Progenitor cell of endocrine pancreas (in vitro differentiated cells): Measurements from ENCODE around the gene TVP23B. TPM values are rescaled to one million over a fixed set of nuclear protein-coding genes. Genes with fewer than 3 reads are reported as not detected.
"Not testable (repeated sequence)": the region's sequence is repeated elsewhere in the genome, so short reads cannot be mapped to it uniquely, and the experiment has no call there.

Experiments used
- DNase-seq: peaks from one replicate; pipeline ENCODE4 v3.0.0; 2021; ENCODE audit warnings: low spot score; ENCODE audit not compliant: unreplicated experiment
- H3K27ac Mint-ChIP-seq: 2 replicates; pipeline ENCODE4 v1.8.0; 2021; ENCODE audit warnings: mild to moderate bottlenecking, moderate library complexity, mixed read lengths
- H3K27me3 Mint-ChIP-seq: 2 replicates; pipeline ENCODE4 v1.8.0; 2021; ENCODE audit warnings: mixed read lengths
- H3K36me3 Mint-ChIP-seq: 2 replicates; pipeline ENCODE4 v1.8.0; 2022; ENCODE audit warnings: mixed read lengths; ENCODE audit not compliant: insufficient read depth
- H3K4me1 Mint-ChIP-seq: 2 replicates; pipeline ENCODE4 v1.8.0; 2021; ENCODE audit warnings: low read depth, mixed read lengths
- H3K4me3 Mint-ChIP-seq: 2 replicates; pipeline ENCODE4 v1.8.0; 2021; ENCODE audit warnings: low read depth, mild to moderate bottlenecking, moderate library complexity, mixed read lengths
- H3K9me3 Mint-ChIP-seq: 2 replicates; pipeline ENCODE4 v1.8.0; 2021; ENCODE audit warnings: low read depth, mixed read lengths
- total RNA-seq: library from RNA; stranded (reverse); gene quantifications from 2 replicates; pipeline ENCODE4 v1.2.1, GENCODE V29; 2021
- TF ChIP-seq, protein P1 (sequence below): fragments of 200-600 bp; sonication (generic); IDR thresholded peaks from one replicate; pipeline ENCODE4 v1.5.0; 2021; ENCODE audit warnings: antibody characterized with exemption, mild to moderate bottlenecking; ENCODE audit not compliant: unreplicated experiment

TVP23B gene
- total RNA-seq, 1 donor from 2014 or later = 37.7 TPM

- not testable (repeated sequence) for H3K27ac Mint-ChIP-seq, H3K4me3 Mint-ChIP-seq, DNase-seq, H3K9me3 Mint-ChIP-seq, H3K27me3 Mint-ChIP-seq, H3K4me1 Mint-ChIP-seq
- peaks cover 12% of the 10 kb centered on the region for H3K36me3 Mint-ChIP-seq
Observed at GRCh38 chr17:18803458-18804245, 22.7 kb downstream of the TVP23B start.

DNA sequence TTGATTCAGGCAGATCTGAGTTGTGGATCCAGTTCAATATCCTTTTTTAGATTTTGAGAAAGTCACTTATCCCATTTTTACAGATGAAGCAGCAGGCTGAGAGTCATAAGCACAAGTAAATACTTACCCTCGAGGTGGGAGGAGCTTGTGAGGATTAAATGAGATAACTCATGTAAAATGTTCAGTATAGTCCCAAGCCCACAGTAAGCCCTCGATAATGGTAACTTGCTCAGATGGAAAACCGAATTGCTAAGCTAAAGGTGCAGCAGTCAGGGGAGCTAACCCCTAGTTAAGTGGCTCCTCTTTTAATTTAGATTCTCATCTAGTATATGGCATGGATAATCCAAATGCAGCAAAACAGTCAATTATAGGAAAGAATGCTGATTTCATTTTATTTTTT lies 34.9 kb downstream of the TVP23B start:
- H3K9me3 Mint-ChIP-seq, H3K27ac Mint-ChIP-seq, H3K36me3 Mint-ChIP-seq, H3K4me1 Mint-ChIP-seq, H3K4me3 Mint-ChIP-seq, DNase-seq, H3K27me3 Mint-ChIP-seq: not testable (repeated sequence)

- not testable (repeated sequence) for H3K4me1 Mint-ChIP-seq, H3K27me3 Mint-ChIP-seq, H3K9me3 Mint-ChIP-seq, H3K27ac Mint-ChIP-seq, H3K4me3 Mint-ChIP-seq, H3K36me3 Mint-ChIP-seq
- TF ChIP-seq, protein P1, sequence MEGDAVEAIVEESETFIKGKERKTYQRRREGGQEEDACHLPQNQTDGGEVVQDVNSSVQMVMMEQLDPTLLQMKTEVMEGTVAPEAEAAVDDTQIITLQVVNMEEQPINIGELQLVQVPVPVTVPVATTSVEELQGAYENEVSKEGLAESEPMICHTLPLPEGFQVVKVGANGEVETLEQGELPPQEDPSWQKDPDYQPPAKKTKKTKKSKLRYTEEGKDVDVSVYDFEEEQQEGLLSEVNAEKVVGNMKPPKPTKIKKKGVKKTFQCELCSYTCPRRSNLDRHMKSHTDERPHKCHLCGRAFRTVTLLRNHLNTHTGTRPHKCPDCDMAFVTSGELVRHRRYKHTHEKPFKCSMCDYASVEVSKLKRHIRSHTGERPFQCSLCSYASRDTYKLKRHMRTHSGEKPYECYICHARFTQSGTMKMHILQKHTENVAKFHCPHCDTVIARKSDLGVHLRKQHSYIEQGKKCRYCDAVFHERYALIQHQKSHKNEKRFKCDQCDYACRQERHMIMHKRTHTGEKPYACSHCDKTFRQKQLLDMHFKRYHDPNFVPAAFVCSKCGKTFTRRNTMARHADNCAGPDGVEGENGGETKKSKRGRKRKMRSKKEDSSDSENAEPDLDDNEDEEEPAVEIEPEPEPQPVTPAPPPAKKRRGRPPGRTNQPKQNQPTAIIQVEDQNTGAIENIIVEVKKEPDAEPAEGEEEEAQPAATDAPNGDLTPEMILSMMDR = peak; percentile 68
- peak; percentile 13 for DNase-seq
Observed at GRCh38 chr17:18816489-18817371, 35.7 kb downstream of the TVP23B start.

DNA sequence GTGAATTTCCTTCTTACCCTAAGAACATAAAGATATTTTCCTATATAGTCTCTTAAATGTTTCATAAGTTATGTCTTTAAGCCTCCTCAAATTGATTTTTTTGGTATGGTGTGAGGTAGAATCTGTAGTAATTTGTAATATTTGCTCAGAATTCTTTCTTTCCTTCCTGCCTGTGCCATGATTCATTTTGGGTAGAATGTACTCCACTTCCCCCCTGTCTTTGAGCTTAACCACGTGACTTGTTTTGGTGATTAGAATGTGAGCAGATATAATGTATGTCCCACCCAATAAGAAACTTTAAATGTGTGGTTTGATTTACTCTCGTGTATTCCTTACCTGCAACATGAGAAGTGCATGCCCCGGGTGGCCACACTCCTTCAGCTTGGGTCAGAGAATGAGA lies 40.4 kb downstream of the TVP23B start:
- not testable (repeated sequence) for H3K4me1 Mint-ChIP-seq, H3K27ac Mint-ChIP-seq, H3K27me3 Mint-ChIP-seq, H3K36me3 Mint-ChIP-seq, H3K4me3 Mint-ChIP-seq, DNase-seq, H3K9me3 Mint-ChIP-seq

DNA sequence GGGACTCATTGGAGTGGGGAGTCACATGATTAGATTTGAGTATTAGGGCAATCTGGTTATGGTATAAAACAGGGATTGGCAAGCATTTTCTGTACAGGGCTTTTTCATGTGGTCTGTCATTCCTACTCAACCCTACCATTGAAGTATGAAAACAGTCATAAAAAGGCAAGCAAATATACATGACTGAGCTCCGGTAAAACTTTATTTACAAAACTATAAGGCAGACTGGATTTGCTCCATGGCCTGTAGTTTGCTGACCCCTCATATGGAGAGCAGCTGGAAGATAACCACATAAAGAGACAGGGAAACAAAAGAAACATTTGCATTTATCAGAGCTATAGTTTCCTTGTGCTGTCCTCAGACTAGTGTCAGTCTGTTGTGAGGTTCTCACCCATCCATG lies 46.6 kb downstream of the TVP23B start:
- H3K4me3 Mint-ChIP-seq, H3K27ac Mint-ChIP-seq, H3K36me3 Mint-ChIP-seq, DNase-seq, H3K4me1 Mint-ChIP-seq, H3K27me3 Mint-ChIP-seq, H3K9me3 Mint-ChIP-seq: not testable (repeated sequence)

DNA sequence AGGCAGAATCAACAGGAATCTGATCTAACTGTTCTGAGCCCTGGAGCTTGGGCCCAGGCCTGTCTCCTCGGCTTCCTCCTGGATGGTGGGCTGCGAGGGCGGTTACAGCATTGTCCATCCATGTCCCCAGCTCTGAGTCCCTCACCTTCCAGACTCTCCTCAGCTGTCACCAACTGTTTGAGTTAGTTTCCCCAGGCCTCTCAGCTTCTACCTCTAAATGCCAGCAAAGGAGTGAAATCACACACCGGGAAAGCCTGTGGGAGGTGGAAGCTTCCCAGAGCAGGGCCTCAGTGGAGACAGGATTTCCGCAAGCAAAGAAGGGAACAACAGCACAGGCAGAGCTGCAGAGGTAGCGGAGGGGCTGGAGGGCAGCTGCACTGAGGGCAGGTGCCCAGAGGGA lies 67.5 kb downstream of the TVP23B start:
- Mint-ChIP-seq H3K27me3 (no peaks in the 10 kb centered on the region), H3K9me3 (no peaks in the 10 kb centered on the region), H3K4me3 (no peak overlapping the region), H3K27ac (no peak overlapping the region), H3K4me1 (no peaks in the 10 kb centered on the region), H3K36me3 (no peaks in the 10 kb centered on the region)
- no peak for DNase-seq
- TF ChIP-seq, protein P1 = no peak

GRCh38 chr17:18850679-18851078 lies 69.7 kb downstream of the TVP23B start:
- DNase-seq = no peak
- no peak overlapping the region for H3K4me3 Mint-ChIP-seq
- H3K36me3 Mint-ChIP-seq = no peaks in the 10 kb centered on the region
- H3K9me3 Mint-ChIP-seq = no peaks in the 10 kb centered on the region
- TF ChIP-seq, protein P1 = no peak
- H3K27ac Mint-ChIP-seq = no peak overlapping the region
- no peaks in the 10 kb centered on the region for H3K27me3 Mint-ChIP-seq
- peaks cover 7% of the 10 kb centered on the region for H3K4me1 Mint-ChIP-seq
